T-helper 2 cell (primary cell): Measurements from ENCODE around the gene HOXA3.

ENCODE experiments used
- DNase-seq, 5 experiments: peaks; one replicate each; pipeline versions ENCODE4 v3.0.0 to v3.0.0-alpha.2; 2012 to 2022

The HOXA3 gene

GRCh38 chr7:27126596-27127327 lies 25.6 kb downstream of the HOXA3 start:
- no peak for DNase-seq

GRCh38 chr7:27125986-27126394 lies 26.4 kb downstream of the HOXA3 start:
- no peak for DNase-seq

DNA sequence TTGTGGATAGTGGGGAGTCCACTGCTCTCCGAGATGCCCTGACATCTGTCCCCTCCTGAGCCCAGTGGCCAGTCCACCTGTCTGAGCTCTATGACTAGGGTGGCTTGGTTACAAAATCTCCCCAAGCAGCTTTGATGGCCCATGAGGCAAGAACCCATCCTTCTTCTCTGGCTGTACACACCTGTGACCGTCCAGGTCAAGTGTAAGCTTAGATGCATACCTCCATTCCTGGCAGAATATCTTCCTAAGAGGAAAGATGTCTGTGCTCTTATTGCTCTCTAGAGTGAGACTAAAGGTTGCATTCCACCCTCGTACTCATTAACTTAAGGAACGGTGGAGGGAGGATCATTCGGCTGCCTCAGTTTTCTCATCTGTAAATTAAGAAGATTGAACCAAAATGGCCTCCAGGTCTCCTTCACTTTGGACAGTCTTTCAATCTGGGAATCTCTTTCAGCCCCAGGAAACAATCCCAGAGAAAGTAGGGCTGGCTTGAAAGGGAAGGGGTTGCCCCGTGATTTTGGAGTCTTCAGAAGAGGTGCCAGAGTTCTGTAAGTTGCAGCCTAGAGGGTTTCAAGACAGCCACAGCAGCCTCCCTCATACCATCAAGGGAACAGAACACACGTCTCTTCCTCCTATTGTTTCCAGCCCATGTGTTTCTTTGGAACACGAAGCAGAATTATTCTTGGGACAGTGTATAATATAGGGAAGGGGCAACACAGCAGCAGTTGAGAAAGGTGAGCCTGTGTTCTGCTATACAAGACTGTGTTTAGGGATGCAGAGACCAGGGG lies 27.3 kb downstream of the HOXA3 start:
- DNase-seq, result no peak

- no peak for DNase-seq
Measured at GRCh38 chr7:27124096-27124901, 28.1 kb downstream of the HOXA3 start.

GRCh38 chr7:27123477-27124053 lies 28.8 kb downstream of the HOXA3 start:
- no peak for DNase-seq

DNA sequence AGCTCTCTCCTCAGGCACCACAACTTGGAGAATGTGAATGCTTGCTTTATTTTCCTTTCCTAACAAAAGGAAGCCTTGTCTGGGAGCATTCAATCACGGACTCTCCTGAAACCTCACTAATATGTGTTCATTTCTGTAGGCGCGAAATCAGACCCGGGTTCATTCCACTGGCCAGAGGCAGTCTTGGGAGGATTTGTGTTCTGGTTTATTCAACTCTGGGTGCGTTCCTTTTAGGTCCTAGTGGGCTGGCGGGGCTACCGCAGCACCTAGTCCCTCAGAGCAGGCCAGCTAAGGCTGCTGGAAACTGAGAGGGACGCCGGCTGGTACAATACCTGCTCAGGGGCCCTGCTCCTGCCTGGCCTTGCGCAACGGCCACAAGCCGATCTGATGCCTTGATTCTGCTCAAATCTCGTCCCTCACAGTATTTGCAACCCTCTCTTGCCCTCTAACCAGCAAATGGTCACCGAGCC lies 29.3 kb downstream of the HOXA3 start:
- DNase-seq, result no peak

DNA sequence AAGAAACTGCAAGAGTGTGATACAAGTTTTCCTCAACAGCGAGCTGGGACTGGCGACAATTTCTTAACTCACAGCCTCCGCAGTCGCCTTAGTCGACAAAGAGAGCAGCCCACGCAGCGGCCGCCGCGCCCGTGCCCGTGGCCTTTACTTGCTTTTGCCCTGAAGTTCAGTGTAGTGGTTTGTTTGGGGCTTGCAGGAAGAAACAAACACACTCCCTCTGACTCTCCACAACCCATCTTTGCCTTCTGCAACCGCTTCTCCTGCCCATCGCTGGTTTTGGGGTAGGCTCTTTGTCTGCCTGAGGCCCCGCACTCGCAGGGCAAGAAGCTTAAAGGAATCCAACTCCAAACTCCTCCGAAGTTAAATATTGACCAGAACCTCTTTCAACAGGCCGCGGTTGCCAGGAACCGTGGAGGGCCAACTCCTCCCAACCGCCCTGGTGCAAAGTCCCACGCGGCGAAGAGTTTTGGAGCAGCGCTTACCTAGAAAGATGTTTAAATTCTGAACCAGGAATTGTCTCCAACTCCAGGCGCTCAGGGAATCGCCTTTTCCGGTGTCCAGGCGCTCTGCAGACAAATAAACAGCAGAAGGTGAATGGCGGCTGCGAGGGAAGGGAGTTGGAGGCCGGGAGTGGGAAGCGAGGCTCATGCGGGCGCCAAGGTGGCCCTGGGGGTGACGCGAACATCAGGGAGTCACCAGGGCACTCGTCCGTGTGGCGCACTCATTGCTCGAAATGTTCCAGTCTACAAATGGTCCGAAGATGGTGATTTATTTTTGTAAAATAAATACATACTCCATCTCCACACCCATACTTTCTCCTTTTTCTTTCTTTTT lies 30.1 kb downstream of the HOXA3 start:
- DNase-seq, result no peak

DNA sequence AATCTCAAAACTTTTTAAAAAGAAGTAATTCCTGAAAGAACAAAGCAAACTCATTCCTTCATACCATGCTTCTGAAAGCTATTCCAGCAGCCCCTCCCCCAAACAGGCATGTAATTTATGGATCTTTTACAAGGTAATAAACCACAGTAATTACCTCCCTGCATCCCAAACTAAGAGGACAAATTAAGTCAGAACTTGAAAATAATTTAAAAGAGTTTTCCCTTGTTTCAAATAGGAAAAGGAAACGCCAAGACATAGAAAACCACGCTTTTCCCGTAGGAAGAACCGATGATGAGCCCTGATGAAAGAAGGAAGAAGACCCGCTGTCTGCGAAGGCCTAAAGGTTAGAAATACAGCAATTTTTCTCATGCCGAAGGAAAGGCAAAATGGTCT lies 30.7 kb downstream of the HOXA3 start:
- no peak for DNase-seq

- no peak for DNase-seq
Measured at GRCh38 chr7:27119412-27119911, 32.9 kb downstream of the HOXA3 start.

DNA sequence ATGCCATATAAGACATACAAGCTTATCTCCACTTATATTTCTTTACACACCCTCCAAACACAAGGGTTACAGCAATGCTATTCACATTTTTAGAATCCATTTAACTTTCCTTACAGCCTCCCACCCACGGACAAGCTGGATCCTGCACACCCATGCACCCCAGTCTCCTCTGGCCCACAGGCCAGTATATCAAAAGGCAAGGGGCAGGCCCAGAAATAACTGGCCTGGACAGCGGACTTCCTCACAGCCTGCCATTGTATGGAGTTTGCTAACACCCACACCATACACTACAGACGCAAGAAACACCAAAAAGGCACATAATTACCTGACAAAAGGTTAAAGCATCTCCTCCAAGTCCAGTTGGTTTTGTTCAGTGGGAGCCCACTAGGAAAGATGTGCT lies 33.8 kb downstream of the HOXA3 start:
- DNase-seq, result no peak

- DNase-seq, result no peak
Measured at GRCh38 chr7:27117887-27118491, 34.4 kb downstream of the HOXA3 start.

GRCh38 chr7:27116962-27117886 lies 35.2 kb downstream of the HOXA3 start:
- no peak for DNase-seq

DNA sequence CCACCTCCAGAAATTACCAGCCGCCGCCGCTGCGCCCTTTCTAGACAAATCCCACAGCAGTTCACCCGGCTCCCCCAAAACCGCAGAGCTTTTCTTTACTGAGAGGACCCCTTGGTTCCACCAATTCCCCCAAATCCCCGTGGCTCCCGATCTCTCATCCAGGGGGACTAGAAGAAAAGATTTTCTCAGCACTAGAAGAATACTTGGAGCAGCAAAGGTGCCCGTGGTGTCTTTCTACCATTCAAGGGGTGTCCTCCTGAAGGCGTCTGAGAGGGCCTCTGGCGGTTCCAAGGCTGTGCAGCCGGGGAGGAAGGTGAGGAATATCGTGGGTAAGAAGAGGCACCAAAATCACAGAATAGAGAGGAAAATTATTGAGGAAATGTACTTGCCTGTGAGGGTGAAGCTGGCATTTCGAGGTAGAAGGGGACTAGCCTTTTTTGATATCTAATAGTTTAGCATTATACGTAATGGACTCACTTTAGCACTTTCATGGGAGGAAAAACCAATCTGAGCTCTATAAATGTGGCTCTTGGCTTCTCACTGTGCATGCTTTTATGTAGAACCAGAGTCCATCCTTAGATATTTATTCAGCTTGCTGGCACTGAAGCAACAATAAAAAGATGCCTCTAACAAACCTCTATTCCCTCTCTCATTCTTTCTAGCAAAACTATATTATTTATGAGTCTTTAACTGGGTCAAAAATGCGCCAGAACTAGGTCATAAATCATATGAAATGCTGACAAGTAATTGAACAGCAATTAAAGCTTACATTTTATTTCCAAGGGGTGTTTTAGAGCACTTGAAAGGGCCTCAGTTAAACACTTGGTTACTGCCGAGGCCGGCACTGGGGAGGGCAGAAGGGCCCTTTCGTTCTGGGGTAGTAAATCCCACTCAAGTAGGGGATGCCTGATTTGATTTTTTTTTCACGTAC lies 36.1 kb downstream of the HOXA3 start:
- no peak for DNase-seq

DNA sequence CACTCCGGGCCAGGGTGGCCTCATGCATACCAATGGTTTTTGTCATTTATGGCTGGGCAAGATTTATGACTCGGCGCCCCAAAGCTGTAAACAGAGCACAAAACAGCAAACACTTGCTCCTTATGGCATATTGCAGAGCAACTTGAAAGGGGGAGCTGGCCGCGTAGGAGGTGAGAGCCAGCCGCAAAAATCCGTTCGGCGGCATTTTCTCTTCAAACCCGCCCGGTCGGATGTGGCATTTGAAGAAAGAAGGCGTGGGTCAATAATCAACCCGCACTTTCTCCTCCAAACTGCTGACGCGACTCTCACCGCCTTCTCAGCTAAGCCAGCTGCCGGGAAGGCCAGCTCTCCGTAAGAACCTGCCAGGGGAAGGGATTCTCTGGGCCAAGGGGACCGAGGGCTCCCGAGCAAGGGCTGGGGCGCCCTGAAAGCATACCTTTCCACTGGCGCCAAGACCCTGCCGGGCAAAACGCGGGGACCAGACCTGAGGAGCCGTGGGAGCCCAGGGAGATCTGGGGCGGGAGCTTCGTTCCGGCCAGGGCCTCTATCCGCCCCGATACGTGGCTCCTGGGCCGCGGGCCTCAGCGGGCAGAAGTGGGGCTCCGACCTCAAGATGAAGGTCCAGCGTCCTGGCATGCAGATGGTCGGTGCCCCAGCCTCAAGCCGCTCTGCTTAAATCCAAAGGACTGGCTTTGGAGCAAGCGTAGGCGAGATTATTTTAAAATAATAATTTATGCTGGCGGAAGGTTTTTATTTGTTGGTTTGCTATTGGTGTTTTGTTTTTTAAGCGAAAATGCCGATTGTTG lies 37.0 kb downstream of the HOXA3 start:
- no peak for DNase-seq

- DNase-seq, result no peak
Measured at GRCh38 chr7:27114881-27115220, 37.5 kb downstream of the HOXA3 start.

- no peak for DNase-seq
Measured at GRCh38 chr7:27113991-27114769, 38.2 kb downstream of the HOXA3 start.
